Measurements from ENCODE around the gene ME1. TPM values are rescaled to one million over a fixed set of nuclear protein-coding genes. Genes with fewer than 3 reads are reported as not detected.

The ME1 gene
- total RNA-seq, 1 experiment from 2014 or later: 40.5 TPM

DNA sequence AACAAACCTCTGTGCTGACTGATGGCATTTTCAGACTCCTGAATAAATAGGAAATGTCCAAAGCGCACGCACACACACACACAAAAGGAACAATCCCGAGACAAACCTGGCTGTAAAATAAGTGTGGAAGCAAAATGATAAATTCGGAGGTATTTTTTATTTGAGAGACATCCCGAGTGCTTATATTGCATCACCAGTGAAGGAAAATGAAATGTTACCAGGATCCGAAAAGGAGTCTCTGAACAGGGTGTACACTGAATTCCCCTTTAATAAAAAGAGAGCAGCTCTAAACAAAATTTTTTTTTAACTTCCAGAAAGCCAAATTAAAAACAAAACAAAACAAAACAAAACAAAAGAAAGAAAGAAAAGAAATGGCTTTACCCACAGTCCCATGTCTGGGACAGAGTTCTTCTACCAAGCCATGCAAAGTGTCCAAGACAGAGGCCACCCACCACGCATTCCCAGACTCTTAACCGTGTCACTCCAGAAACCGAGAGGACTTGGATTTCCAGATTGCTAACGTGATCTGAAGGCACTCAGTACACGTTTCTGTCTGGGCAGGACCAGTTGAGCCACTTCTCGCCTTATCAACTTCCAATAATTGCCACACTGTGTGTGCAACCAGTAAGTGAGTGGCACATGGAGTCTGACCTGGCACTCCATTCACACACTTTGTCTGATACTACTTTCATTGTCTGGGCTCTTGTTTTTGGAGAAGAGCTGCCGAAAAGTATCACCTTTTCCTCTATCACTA, 817 bp downstream of the ME1 start (continued):
- TF ChIP-seq SP1 (IDR thresholded peaks at IDR 0.05; ENCODE audit: low read depth) (no peak), EZH2 (IDR thresholded peaks at IDR 0.05) (no peak), EGR1 (IDR thresholded peaks at IDR 0.05; ENCODE audit: low read depth) (no peak), ZNF274 (IDR thresholded peaks at IDR 0.05; ENCODE audit: low read depth, low read length) (no peak), ZFX (IDR thresholded peaks at IDR 0.05) (no peak), POLR2AphosphoS5 (IDR thresholded peaks at IDR 0.05; ENCODE audit: low read depth, low read length) (peak; percentile 50), EZH2phosphoT487 (IDR thresholded peaks at IDR 0.05; ENCODE audit: borderline replicate concordance) (no peak)
- TF ChIP-seq, protein P1, sequence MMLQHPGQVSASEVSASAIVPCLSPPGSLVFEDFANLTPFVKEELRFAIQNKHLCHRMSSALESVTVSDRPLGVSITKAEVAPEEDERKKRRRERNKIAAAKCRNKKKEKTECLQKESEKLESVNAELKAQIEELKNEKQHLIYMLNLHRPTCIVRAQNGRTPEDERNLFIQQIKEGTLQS (IDR thresholded peaks at IDR 0.05): no peak
- TF ChIP-seq, protein P2, sequence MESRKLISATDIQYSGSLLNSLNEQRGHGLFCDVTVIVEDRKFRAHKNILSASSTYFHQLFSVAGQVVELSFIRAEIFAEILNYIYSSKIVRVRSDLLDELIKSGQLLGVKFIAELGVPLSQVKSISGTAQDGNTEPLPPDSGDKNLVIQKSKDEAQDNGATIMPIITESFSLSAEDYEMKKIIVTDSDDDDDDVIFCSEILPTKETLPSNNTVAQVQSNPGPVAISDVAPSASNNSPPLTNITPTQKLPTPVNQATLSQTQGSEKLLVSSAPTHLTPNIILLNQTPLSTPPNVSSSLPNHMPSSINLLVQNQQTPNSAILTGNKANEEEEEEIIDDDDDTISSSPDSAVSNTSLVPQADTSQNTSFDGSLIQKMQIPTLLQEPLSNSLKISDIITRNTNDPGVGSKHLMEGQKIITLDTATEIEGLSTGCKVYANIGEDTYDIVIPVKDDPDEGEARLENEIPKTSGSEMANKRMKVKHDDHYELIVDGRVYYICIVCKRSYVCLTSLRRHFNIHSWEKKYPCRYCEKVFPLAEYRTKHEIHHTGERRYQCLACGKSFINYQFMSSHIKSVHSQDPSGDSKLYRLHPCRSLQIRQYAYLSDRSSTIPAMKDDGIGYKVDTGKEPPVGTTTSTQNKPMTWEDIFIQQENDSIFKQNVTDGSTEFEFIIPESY (IDR thresholded peaks at IDR 0.05; ENCODE audit: extremely low read depth, insufficient replicate concordance, low read length): no peak
- TF ChIP-seq, protein P3, sequence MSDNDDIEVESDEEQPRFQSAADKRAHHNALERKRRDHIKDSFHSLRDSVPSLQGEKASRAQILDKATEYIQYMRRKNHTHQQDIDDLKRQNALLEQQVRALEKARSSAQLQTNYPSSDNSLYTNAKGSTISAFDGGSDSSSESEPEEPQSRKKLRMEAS (IDR thresholded peaks at IDR 0.05): peak; percentile 61; the same call in 1 of the 2 replicates

DNA sequence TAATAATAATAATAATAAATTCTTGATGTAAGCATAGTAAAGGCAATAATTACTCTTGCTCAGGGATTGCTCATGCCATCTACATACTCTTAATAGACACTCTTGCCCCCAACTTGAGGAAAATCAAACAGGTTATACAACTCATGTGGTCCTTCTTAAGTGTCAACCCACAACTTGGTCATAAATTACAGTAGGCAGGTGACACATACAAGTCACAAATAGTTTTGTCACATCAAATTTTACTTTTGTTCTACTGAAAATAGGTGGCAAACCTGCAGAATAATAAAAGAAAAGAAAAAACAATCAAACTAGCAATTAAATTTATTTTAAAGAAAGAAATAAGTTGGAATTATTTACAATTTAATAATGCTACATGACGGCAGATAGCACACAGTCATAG, 1.6 kb downstream of the ME1 start:
- Histone ChIP-seq H3K4me3 (replicated peaks in 1 of 2; ENCODE audit: low read depth in 1 of 2, low read length in 2 of 2) (peak overlapping the region; percentile 67 to 90; a peak in 3 of 4 replicates), H3K9me2 (ENCODE audit: insufficient read depth) (no peaks in the 10 kb centered on the region), H3K79me2 (ENCODE audit: insufficient read depth, low read length) (peaks cover 65% of the 10 kb centered on the region), H3K9ac (ENCODE audit: low read length) (no peak overlapping the region), H3K27me3 (ENCODE audit: insufficient read depth, low read length) (no peaks in the 10 kb centered on the region), H3K9me3 (ENCODE audit: control insufficient read depth in 1 of 2, insufficient read depth in 1 of 2, low read depth in 1 of 2, low read length in 2 of 2) (peaks cover 0 to 5% of the 10 kb centered on the region in 2 experiments; a peak in 1 of 4 replicates), H3K4me2 (ENCODE audit: low read length) (peak overlapping the region; percentile 88), H2AFZ (ENCODE audit: low read depth, low read length, poor library complexity, severe bottlenecking) (no peak overlapping the region), H3K4me1 (ENCODE audit: control insufficient read depth in 1 of 2, insufficient read depth in 2 of 2, low read length in 2 of 2) (peaks cover 24 to 26% of the 10 kb centered on the region in 2 experiments), H3K27ac (ENCODE audit: low read depth, low read length) (peak overlapping the region; percentile 97; the same call in 1 of the 2 replicates), H3K36me3 (ENCODE audit: control insufficient read depth in 1 of 2, insufficient read depth in 2 of 2, low read length in 2 of 2) (peaks cover 0 to 21% of the 10 kb centered on the region in 2 experiments; a peak in 1 of 4 replicates), H4K20me1 (ENCODE audit: insufficient read depth) (no peaks in the 10 kb centered on the region)
- DNase-seq (ENCODE audit: low read depth, low spot score) (no peak), ATAC-seq (no peak)
- ChIA-PET RAD21 (ENCODE audit: low non-redundant PET in 1 of 2, low total read pairs in 2 of 2, uncharacterized antibody in 2 of 2, unreplicated experiment in 2 of 2) (no interaction called here), CTCF (no interaction called here), POLR2A (interaction anchor here (0.7 kb wide), 1 partner anchor 79 kb away, joined by 3 read pairs; no protein-coding TSS in a partner anchor)
- no TSS peak for BruUV-seq (replicated peaks)
- intact Hi-C loops (cut with micrococcal nuclease): loop anchor here (10.0 kb wide), 1 partner anchor 364 kb away; the partner anchor contains the start of genes DOP1A and UBE3D
- TF ChIP-seq, protein P1 (IDR thresholded peaks at IDR 0.05): no peak
- TF ChIP-seq EGR1 (IDR thresholded peaks at IDR 0.05; ENCODE audit: low read depth) (no peak), CBX3 (IDR thresholded peaks at IDR 0.05; ENCODE audit: low read depth) (no peak), SP1 (IDR thresholded peaks at IDR 0.05; ENCODE audit: low read depth) (no peak), SRF (IDR thresholded peaks at IDR 0.05; ENCODE audit: low read depth) (no peak), FOSL1 (IDR thresholded peaks at IDR 0.05; ENCODE audit: low read depth) (no peak), SIN3A (IDR thresholded peaks at IDR 0.05; ENCODE audit: low read depth) (no peak), ELF1 (IDR thresholded peaks at IDR 0.05; ENCODE audit: borderline replicate concordance, low read depth) (no peak)
- TF ChIP-seq, protein P4, sequence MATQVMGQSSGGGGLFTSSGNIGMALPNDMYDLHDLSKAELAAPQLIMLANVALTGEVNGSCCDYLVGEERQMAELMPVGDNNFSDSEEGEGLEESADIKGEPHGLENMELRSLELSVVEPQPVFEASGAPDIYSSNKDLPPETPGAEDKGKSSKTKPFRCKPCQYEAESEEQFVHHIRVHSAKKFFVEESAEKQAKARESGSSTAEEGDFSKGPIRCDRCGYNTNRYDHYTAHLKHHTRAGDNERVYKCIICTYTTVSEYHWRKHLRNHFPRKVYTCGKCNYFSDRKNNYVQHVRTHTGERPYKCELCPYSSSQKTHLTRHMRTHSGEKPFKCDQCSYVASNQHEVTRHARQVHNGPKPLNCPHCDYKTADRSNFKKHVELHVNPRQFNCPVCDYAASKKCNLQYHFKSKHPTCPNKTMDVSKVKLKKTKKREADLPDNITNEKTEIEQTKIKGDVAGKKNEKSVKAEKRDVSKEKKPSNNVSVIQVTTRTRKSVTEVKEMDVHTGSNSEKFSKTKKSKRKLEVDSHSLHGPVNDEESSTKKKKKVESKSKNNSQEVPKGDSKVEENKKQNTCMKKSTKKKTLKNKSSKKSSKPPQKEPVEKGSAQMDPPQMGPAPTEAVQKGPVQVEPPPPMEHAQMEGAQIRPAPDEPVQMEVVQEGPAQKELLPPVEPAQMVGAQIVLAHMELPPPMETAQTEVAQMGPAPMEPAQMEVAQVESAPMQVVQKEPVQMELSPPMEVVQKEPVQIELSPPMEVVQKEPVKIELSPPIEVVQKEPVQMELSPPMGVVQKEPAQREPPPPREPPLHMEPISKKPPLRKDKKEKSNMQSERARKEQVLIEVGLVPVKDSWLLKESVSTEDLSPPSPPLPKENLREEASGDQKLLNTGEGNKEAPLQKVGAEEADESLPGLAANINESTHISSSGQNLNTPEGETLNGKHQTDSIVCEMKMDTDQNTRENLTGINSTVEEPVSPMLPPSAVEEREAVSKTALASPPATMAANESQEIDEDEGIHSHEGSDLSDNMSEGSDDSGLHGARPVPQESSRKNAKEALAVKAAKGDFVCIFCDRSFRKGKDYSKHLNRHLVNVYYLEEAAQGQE (IDR thresholded peaks at IDR 0.05; ENCODE audit: low read depth): no peak
